Sciatic nerve (tissue), 2 donors: Measurements from ENCODE around the gene METAP1D. TPM values are rescaled to one million over a fixed set of nuclear protein-coding genes. Genes with fewer than 3 reads are reported as not detected.
"Not testable (repeated sequence)": the region's sequence is repeated elsewhere in the genome, so short reads cannot be mapped to it uniquely, and the experiment has no call there.

ENCODE experiments used
- ATAC-seq: fragments of 200-7000 bp; cut with Tn5 transposase; one replicate; pipeline ENCODE4 v1.9.1; 2020; ENCODE audit warnings: mild to moderate bottlenecking, moderate library complexity
- DNase-seq: peaks from one replicate; pipeline ENCODE4 v3.0.0-alpha.2; 2020; ENCODE audit warnings: low spot score
- intact Hi-C: fragments of 100-400 bp; cut with DNase I; formaldehyde crosslinking; loops from one replicate; pipeline ENCODE4 v1.14.2; 2022
- total RNA-seq: library from RNA; stranded (reverse); fragmentation: NEBNext Ultra II Directional; extraction: Animal tissue kit (Norgen Biotek cat#: 25700); gene quantifications from one replicate; pipeline ENCODE4 v1.2.1, GENCODE V29; 2021
- donor health status: DM: no; HTN: no; CAD: no.
- donor health status: DM: no; HTN: no; CAD: no.

METAP1D gene
- total RNA-seq, 1 donor from 2014 or later: 12.6 TPM

DNA sequence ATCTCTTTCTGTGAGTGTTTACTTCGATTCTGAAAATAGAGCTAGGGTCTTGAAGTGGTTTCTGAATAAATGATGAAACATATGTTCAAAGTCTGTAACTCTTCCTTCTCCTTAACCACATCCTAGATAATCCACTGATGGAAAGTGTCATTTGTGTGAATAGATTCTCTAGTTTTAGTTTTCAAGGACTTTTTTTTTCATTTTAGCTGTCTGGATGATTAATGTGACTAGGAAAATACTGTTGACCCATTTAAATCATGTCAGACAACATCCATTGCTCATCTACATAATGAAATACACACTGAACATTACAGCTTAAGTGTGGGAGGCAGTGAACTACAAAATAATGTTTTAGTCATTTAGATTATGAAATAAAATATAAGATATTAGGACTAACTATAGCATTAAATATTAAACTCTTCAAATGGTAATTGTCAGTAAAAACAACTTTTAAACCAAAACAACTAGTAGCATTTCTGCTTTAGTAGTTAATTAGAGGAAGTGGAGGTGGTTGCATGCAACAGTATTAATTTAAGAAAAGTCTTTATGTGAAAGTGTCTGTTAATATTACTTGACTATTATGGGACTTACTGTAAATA lies 46.4 kb downstream of the METAP1D start:
- DNase-seq: no peak
- ATAC-seq: no peak
- intact Hi-C loops: no loop called here

DNA sequence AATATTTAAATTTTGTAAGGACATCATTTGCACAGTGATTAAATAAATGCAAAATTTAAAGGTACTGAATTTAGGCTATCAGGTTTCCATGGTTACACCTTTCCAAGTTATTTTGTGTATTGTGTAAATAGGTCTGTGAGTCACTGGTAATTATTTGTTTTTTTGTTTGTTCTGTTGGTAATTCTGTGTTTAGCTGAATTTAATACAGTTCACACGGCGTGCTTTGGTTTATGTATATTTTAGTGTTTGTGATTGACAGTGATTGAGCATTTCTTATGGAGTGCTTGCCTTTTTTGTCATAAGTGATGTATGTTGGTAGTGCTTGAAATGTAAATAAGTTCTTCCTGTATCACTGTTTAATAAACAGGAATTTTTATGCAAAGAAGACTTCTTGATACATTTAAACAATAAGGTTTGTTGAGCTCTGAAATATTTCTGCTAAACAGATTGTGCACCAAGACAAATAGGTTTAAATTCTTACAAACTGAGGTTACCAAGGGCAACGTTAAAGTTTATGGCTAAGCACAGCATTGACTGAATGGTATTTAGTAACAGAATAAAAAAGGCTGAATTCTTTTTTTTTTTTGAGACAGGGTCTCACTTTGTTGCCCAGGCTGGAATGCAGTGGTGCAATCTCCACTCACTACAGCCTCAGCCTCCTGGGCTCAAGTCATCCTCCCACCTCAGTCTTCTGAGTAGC lies 47.3 kb downstream of the METAP1D start:
- no peak for ATAC-seq
- no peak for DNase-seq

DNA sequence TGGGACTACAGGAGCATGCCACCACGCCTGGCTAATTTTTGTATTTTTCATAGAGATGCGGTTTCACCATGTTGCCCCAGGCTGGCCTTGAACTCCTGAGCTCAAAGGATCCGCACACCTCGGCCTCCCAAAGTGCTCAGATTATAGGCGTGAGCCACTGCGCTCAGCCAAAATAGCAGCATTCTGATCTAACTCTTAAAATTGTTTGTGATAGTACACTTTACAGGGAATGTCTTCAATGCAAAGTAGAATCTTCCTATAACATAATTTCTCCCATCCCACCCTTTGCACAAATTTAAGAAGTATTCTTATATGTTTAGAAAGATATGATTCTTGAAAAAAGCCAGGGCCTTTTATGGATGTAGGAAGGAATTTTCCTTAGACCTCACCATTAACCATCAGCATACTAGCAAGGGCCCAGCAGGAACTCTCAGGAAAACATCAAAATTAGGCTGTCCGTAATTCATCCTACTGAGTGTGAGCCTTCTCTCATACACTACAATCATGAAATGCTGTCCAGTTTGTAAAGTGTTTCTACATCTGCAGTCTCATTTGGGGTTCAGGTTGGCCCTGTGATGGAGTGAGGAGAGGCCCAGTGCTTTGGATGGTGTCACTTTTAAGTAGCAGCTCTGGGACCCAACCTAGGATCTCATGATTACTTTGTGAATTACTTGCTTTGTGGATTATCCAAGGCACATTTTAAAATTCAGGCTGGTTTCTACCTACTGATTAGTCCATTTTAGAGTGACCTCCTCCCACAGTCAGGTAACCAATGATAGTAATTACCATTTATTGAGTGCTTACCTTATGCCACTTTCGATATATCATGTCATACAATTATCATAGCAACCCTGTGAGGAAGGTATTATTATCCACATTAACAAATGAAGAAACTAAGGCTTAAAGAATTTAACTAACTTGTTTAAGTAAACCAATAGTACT lies 48.1 kb downstream of the METAP1D start:
- intact Hi-C loops: no loop called here
- DNase-seq (no peak), ATAC-seq (no peak)

More for the DNA sequence above, 47.3 kb downstream of the METAP1D start:
- intact Hi-C loops: no loop called here

DNA sequence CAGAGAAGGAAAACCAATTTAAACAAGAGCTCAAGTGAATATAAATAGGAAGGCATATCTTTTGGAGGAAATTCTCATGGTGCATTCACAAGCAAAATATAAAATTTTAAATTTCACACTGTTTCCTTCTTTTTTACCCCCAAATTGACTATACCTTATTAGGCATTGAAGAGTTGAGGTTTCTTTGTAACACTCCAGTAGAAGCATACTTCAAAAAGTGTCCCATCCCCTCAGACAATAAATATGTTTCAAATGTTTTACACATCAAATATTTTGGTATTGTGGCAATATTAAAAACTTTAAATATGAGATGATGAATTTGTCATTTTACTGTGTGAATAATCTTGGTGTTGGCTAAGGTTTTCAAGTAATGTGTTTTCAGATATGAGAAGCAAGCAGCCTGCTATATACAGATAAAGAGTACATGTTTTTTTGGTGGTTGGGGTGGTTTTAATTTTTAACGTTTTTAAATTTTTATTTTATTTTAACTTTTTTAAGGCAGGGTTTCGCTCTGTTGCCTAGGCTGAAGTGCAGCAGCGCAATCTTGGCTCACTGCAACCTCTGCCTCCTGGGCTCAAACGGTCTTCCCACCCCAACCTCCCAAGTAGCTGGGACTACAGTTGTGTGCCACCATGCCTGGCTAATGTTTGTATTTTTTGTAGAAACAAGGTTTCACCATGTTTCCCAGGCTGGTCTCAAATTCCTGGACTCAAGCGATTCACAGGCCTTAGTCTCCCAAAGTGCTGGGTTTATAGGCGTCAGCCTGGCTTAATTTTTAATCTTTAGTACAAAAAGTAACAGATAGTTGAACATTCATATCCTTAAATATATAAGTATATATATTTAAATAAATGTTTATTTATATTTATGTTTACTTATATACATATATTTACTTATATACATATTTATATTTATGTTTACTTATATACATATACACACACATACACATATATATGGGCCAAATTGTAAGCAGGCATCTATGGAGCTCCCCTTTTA lies 49.1 kb downstream of the METAP1D start:
- intact Hi-C loops: no loop called here
- DNase-seq (no peak), ATAC-seq (no peak)

DNA sequence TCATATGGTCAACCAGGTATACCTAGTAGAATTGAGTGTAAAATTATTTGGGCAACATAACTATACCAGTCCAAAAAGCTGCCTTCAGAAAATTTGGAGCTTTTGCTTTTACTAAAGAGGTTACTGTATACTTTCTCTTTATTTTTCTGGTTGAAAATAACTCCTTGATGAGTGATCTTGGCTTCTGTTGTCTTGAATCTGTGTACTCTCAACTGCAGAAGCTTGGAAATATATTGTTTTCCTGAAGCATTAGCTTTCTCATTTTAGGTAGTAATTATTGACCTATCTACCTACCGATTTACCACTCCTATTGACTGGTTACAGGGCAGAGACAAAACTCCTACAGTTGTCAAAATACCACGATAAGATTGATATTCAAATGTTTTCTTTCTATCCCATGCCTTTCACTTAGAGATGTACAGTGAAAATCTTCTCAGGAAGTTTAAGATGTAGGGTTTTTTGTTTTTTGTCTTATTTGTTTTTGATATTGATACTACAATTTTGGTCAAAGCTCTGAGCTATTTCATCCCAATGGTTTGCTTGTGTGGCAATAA lies 49.9 kb downstream of the METAP1D start:
- intact Hi-C loops: loop anchor here (10.0 kb wide), 1 partner anchor 1315 kb away; no protein-coding TSS in a partner anchor
- DNase-seq: no peak
- ATAC-seq: no peak

DNA sequence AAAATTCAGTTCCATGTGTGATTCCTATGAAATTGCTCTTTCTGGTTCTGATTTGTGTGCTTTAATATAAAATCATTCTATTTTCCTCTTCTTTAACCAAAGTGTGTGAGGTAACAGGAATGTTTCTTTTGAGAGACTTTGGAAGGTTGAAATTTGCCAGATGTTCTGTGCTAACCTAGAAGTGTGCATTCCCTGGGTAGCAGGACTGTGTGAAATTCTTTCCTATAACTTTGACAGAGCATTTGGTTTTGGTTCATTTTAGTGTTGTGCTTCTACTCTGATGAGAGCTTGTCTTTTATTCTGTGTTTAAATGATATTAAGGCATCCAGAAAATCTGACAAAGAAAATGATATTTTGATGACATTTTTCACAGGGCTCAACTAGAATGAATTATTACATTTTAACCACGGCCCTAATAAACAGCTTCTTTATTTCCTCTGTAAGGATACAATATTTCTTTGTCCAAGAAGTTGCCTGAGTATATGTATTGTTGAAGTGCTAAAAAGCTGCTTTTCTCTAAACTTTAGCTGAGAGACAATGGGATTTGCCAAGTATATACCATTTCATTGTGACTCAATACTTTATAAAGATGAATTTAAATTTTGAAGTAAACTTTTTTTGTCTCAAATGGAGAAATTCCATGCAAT lies 50.8 kb downstream of the METAP1D start:
- ATAC-seq (no peak), DNase-seq (no peak)
- intact Hi-C loops: loop anchor here (10.0 kb wide), 1 partner anchor 1314 kb away; no protein-coding TSS in a partner anchor

DNA sequence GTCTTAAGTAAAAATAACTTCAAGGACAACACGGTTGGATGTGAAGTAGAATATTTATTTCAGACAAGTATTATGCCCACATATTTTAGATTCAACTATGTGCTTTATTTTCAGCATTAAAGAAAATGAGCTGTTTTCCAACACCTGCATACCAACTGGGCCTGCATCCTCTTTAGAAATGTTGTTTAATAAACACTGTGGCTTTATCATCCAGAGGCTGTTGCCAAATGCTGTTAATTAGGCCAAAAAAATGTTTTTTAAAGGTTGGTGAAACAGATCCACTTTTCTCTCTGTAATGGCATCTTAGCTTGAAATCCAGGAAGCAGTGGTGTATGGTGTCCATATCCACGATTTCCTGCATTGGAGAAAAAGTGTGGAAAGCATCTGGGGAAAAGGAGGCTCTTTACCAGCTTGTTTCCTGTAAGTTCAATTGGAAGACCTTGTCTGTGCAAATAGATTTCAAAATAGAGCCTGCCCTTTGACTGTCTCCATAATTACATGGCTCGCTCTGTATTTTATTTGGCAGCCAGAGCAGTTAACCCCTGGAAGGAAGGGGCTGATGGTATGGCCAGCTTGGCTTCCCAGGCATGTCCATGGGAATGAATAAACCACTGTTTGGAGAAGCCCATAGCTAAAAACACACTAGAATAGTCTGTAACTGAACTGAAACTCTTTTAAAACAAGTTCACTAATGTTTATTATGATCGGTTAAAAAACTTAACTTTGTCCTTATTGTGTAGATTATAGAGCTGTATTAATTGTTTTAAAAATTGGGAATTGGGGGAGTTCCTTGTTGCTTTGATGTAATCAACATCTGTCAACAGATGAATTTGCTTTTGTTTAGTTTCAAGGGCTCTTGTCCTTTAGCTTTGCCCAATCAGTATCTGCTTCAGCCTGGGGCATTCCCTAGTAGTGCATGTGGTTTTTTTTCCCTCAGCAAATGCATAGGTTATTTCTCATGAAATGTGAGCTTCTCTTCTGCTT lies 52.5 kb downstream of the METAP1D start:
- intact Hi-C loops: loop anchor here (10.0 kb wide), 1 partner anchor 1313 kb away; no protein-coding TSS in a partner anchor
- DNase-seq (no peak), ATAC-seq (no peak)

DNA sequence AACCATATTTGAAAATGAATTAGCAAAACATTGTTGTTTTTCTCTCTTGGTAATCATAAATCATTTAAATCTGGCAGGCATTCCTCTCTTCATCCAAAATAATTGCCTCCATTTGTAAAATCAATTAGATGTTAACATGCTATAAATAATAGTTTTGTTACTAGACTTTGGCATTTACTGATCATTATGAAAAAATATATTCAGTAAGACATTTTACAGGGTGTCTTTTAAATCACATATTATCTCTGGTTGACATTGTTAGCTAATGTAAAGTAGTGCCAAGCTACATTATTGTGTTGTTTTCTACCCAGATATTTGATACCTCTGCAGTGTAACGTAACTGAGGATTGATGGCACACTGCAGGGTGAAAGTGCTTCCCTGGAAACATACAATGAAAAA lies 53.7 kb downstream of the METAP1D start:
- no peak for ATAC-seq
- DNase-seq: no peak
- intact Hi-C loops: loop anchor here (10.0 kb wide), 1 partner anchor 1311 kb away; no protein-coding TSS in a partner anchor

DNA sequence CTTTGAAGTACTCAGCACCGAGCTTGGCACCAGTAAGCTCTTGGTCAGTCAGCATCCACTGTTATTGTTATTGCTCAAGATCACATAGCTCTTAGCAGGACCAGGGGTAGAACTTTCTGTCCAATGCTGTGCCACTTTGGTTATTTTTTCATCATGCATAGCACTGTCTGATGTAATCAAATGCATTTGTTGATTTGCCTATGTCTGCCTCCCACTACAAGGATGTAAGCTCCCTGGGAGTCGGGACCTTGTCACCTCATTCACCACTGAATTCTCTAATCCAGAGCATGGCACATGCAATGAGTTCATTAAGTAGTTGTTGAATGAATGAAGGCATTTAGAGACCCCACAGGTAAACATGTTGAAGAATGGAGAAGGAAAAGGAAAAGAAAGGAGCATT lies 56.5 kb downstream of the METAP1D start:
- intact Hi-C loops: loop anchor here (10.0 kb wide), 1 partner anchor 1309 kb away; no protein-coding TSS in a partner anchor
- no peak for DNase-seq
- ATAC-seq: no peak

DNA sequence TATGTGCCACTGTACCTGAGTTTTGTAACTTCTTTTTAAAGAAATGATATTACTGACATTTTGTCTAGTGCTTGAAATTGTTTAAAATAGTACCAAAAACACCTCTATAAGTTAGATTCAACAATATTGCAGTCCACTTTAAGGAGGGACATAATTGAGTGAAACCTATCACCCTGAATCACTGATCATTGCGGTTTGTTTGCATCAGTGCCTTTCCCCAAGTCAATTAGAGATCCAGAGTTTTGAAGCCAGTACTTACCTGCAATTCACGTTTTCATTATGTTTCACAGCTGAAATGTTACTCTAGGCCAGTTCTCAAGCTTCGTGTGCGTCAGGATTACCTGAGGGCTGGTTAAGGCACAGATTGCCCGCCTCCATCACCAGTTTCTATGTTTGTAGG lies 58.9 kb downstream of the METAP1D start:
- intact Hi-C loops: loop anchor here (10.0 kb wide), 1 partner anchor 1306 kb away; no protein-coding TSS in a partner anchor
- no peak for ATAC-seq
- DNase-seq: no peak

DNA sequence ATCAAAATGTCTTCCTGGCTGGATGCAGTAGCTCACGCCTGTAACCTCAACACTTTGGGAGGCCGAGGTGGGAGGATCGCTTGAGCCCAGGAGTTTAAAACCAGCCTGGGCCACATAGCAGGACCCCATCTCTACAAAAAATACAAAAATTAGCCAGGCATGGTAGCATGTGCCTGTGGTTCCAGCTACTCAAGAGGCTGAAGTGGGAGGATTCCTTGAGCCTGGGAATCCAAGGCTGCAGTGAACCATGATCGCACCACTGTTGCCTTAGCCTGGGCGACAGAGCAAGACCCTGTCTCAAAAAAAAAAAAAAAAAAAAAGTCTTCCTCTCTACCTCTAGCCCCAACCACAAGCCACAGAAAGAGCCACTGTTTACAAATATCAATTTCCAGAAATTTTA lies 60.4 kb downstream of the METAP1D start:
- not testable (repeated sequence) for ATAC-seq, DNase-seq

DNA sequence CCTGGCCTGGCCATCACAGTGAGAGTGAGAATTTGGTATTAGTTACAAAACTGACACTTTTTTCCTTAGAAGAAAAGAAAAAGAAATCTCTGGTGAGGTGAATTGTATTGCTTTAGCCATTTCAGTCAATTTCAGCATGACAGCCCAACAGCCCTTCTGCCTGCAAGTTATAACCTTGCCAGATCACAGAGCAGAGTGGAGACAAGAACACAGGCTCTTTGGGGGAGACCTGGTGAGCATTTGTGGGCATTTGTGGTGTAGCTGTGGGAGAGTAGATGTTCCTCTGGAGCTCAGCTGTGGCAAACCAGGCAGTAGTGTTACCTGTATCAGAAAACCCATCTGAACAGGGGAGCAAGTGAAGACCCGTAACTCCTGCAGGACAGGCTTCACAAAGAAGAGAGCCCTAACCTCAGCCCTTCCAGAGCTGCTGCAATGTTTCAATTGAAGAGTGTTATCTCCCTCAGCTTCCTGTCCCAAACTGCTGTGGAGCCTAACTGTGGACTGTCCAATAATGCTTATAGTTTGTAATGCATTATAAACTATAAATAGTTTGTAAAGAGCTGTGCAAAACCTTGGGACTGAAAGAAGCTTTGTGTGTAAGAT lies 62.8 kb downstream of the METAP1D start:
- DNase-seq (no peak), ATAC-seq (no peak)
- intact Hi-C loops: no loop called here

More for the DNA sequence above, 60.4 kb downstream of the METAP1D start:
- intact Hi-C loops: not testable (repeated sequence)

DNA sequence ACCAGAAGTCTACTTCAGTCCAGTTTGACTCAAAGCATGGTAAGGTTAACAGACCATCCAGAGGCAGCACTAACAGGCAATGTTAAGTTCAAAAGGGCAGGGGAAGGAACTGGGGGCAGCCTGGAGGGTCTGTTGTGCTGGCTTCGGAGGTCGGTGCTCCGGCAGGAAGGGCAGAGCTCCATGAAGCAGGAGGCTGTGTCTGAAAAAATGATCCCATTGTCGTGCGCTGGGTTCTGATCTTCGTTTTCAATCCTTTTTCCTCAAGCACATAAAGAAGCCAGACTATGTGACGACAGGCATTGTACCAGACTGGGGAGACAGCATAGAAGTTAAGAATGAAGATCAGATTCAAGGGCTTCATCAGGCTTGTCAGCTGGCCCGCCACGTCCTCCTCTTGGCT lies 63.7 kb downstream of the METAP1D start:
- no peak for DNase-seq
- no peak for ATAC-seq
- intact Hi-C loops: no loop called here

DNA sequence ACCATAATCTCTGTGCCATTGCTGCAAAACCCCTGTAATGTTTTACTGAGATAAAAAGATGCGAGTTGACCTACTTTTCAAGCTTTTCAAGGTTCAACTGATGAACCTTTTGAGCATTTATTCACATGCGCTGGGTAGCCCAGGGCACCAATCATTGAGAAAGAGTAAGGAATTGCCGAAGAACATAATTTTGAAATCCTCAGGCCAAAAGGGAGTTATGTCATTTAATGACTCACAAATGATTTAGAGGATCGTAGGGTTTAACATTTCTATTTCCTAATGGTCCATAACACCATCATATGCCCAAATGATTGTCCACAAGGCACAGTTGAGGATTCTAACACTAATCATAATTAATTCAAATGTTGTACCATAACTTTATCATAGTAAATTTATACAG lies 65.4 kb downstream of the METAP1D start:
- intact Hi-C loops: no loop called here
- ATAC-seq (no peak), DNase-seq (no peak)

DNA sequence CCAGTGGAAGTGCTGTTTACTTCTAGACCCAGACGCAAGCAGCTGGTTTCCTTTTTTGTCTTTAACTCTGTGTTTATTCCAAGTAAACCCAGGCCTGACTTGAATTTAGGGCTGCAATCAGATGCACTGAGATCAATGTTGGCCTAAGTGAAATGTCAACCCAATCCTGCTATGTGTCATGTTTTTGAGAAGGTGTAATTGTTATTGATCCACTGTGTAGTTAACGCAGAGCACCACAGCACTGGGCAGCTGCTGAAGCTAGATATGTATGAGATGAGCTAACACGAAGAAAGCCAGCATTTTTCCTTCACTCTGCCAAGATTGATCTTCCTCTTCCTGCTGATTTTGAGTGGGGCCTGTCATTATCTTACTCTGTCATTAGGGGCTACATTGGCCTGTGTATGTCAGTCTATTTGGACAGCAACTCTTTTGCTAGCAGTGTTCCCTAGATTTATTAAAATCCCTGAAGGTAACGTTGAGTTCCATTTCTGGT lies 66.7 kb downstream of the METAP1D start:
- intact Hi-C loops: no loop called here
- ATAC-seq (no peak), DNase-seq (no peak)

DNA sequence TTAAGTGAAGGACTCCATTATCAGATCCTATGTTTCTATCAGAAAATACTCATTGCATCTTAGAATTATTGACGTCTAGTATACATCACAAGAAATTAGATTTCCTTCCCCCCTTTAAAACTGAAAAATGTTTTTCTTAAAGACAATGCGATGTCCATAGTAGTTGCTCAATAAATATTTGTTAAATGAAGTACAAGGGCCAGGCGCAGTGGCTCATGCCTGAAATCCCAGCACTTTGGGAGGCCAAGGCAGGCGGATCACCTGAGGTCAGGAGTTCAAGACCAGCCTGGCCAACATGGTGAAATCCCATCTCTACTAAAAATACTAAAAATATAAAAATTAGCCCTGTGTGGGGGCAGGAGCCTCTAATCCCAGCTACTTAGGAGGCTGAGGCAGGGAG lies 68.2 kb downstream of the METAP1D start:
- DNase-seq, ATAC-seq, intact Hi-C loops: not testable (repeated sequence)
